Colonic mucosa (tissue), 4 donors: Measurements from ENCODE around the gene NOXA1. TPM values are rescaled to one million over a fixed set of nuclear protein-coding genes. Genes with fewer than 3 reads are reported as not detected.
"Not testable (repeated sequence)": the region's sequence is repeated elsewhere in the genome, so short reads cannot be mapped to it uniquely, and the experiment has no call there.

ENCODE experiments used
- DNase-seq: peaks from one replicate; pipeline ENCODE4 v3.0.0-alpha.2; 2020
- H3K27ac ChIP-seq: fragments of 200-600 bp; one replicate; pipeline ENCODE4 v1.8.0; 2021
- H3K27me3 ChIP-seq: fragments of 200-600 bp; one replicate; pipeline ENCODE4 v1.8.0; 2021
- H3K36me3 ChIP-seq: fragments of 200-600 bp; one replicate; pipeline ENCODE4 v1.8.0; 2021
- H3K4me1 ChIP-seq: fragments of 200-600 bp; one replicate; pipeline ENCODE4 v1.8.0; 2021; ENCODE audit warnings: mild to moderate bottlenecking
- H3K4me3 ChIP-seq: fragments of 200-600 bp; one replicate; pipeline ENCODE4 v1.8.0; 2021
- H3K9ac ChIP-seq, 2 donors: one replicate each; pipeline ENCODE4 v1.7.0; 2013; ENCODE audit warnings: control low read depth in 2 of 2, low read depth in 2 of 2, low read length in 2 of 2
- H3K9me3 ChIP-seq: fragments of 200-600 bp; one replicate; pipeline ENCODE4 v1.8.0; 2021
- CTCF ChIP-seq: fragments of 200-600 bp; IDR thresholded peaks from one replicate; pipeline ENCODE4 v1.8.0; 2022; ENCODE audit warnings: antibody characterized with exemption, mild to moderate bottlenecking
- intact Hi-C: fragments of 100-400 bp; cut with DNase I; formaldehyde crosslinking; loops from one replicate; pipeline ENCODE4 v1.14.1; 2022
- total RNA-seq, 2 donors: library from RNA; stranded (reverse); fragmentation: NEBNext Ultra II Directional in 1 of 2; extraction: Animal tissue kit (Norgen Biotek cat#: 25700) in 1 of 2; gene quantifications; one replicate each; pipeline ENCODE4 v1.2.1, GENCODE V29; 2021
- donor health status: healthy.
- donor health status: DM: no; HTN: no; CAD: no.
- donor health status: DM: no; HTN: no; CAD: no.

NOXA1 gene
- total RNA-seq, 2 donors from 2014 or later, result 27.5 to 29.3 TPM

- no peaks in the 10 kb centered on the region for H3K9me3 ChIP-seq
- no peak for TF ChIP-seq CTCF
- H3K4me1 ChIP-seq, result no peaks in the 10 kb centered on the region
- no peaks in the 10 kb centered on the region for H3K36me3 ChIP-seq
- no peak overlapping the region for H3K9ac ChIP-seq
- DNase-seq, result no peak
- H3K4me3 ChIP-seq, result no peak overlapping the region
- H3K27me3 ChIP-seq, result no peaks in the 10 kb centered on the region
- intact Hi-C loops, result no loop called here
- H3K27ac ChIP-seq, result no peak overlapping the region
These were observed 41.3 kb downstream of the NOXA1 start for GRCh38 chr9:137464291-137464999.

- no peaks in the 10 kb centered on the region for H3K9me3 ChIP-seq
- H3K4me1 ChIP-seq, result no peaks in the 10 kb centered on the region
- no peak overlapping the region for H3K9ac ChIP-seq
- intact Hi-C loops, result no loop called here
- no peak overlapping the region for H3K4me3 ChIP-seq
- H3K36me3 ChIP-seq, result no peaks in the 10 kb centered on the region
- no peaks in the 10 kb centered on the region for H3K27me3 ChIP-seq
- DNase-seq, result no peak
- no peak overlapping the region for H3K27ac ChIP-seq
- no peak for TF ChIP-seq CTCF
These were observed 42.0 kb downstream of the NOXA1 start for GRCh38 chr9:137465000-137465719.

- TF ChIP-seq CTCF, result no peak
- Histone ChIP-seq H3K4me1 (no peaks in the 10 kb centered on the region), H3K4me3 (no peak overlapping the region), H3K9ac (no peak overlapping the region), H3K27me3 (no peaks in the 10 kb centered on the region), H3K27ac (no peak overlapping the region), H3K9me3 (no peaks in the 10 kb centered on the region), H3K36me3 (no peaks in the 10 kb centered on the region)
- intact Hi-C loops, result no loop called here
- DNase-seq, result no peak
These were observed 42.7 kb downstream of the NOXA1 start for GRCh38 chr9:137465720-137466388.

GRCh38 chr9:137466389-137467085 is 43.3 kb downstream of the NOXA1 start:
- H3K4me3 ChIP-seq, H3K4me1 ChIP-seq, H3K9me3 ChIP-seq, H3K27ac ChIP-seq, H3K9ac ChIP-seq, intact Hi-C loops, DNase-seq, H3K27me3 ChIP-seq, H3K36me3 ChIP-seq: not testable (repeated sequence)

GRCh38 chr9:137467161-137467581 is 44.0 kb downstream of the NOXA1 start:
- no peak overlapping the region for H3K9ac ChIP-seq
- H3K36me3 ChIP-seq, result no peaks in the 10 kb centered on the region
- no peak for DNase-seq
- H3K9me3 ChIP-seq, result no peaks in the 10 kb centered on the region
- no peak overlapping the region for H3K27ac ChIP-seq
- TF ChIP-seq CTCF, result no peak
- no peak overlapping the region for H3K4me3 ChIP-seq
- intact Hi-C loops, result no loop called here
- no peaks in the 10 kb centered on the region for H3K27me3 ChIP-seq
- H3K4me1 ChIP-seq, result no peaks in the 10 kb centered on the region
